ENCODE results near the gene TVP23C.

Gene TVP23C

DNA sequence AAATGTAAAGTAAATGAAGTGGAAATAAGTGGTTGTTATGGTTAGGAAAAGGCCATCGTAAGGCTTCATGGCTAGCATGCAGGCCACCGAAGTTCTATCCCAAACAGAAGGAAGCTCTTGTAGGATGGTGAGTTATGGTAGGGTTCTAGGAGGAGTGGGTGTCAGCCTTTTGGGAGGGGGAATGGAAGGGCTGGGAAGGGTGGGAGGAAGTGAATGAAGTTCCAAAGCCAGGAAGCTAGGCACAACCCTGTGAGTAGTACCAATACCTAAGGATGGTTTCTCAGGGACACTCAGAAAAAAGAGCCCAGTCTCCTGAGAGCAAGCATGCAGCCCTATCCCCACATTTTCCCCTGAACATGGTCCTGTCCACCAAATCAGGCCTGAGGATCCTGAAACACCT lies 59.6 kb downstream of the TVP23C start:
- Histone ChIP-seq H3K9me3 (no peaks in the 10 kb centered on the region), H3K4me1 (peaks cover 3 to 24% (median 9%) of the 10 kb centered on the region in 4 donors), H3K36me3 (peaks cover 0 to 16% (median 0%) of the 10 kb centered on the region in 3 donors), H3K27ac (no peak overlapping the region), H3K4me3 (no peak overlapping the region), H3K27me3 (no peaks in the 10 kb centered on the region)
- intact Hi-C loops (cut with DNase I; ENCODE audit: low total_unique reads): loop anchor here (1.0 kb wide), 1 partner anchor 242 kb away; no protein-coding TSS in a partner anchor
- TF ChIP-seq CTCF (IDR thresholded peaks at IDR 0.05): no peak
- no peak for DNase-seq

GRCh38 chr17:15502369-15503112 lies 60.7 kb downstream of the TVP23C start:
- H3K4me3 ChIP-seq: peak overlapping the region; percentile 37 to 49
- H3K4me1 ChIP-seq: peaks cover 3 to 15% (median 8%) of the 10 kb centered on the region in 4 donors
- peak; percentile 89 to 90 for TF ChIP-seq CTCF (IDR thresholded peaks at IDR 0.05)
- H3K36me3 ChIP-seq: peaks cover 0 to 25% (median 0%) of the 10 kb centered on the region in 3 donors
- intact Hi-C loops (cut with DNase I; ENCODE audit: low total_unique reads): loop anchor here (1.0 kb wide), 1 partner anchor 241 kb away; no protein-coding TSS in a partner anchor
- peak overlapping the region; percentile 65 to 69 for H3K27ac ChIP-seq
- peak; percentile 95 for DNase-seq
- H3K9me3 ChIP-seq: no peaks in the 10 kb centered on the region
- no peaks in the 10 kb centered on the region for H3K27me3 ChIP-seq

- H3K4me3 ChIP-seq: peak overlapping the region in 1 of 2 donors; percentile 49
- no peaks in the 10 kb centered on the region for H3K27me3 ChIP-seq
- no peaks in the 10 kb centered on the region for H3K9me3 ChIP-seq
- no peak for TF ChIP-seq CTCF (IDR thresholded peaks at IDR 0.05)
- intact Hi-C loops (cut with DNase I; ENCODE audit: low total_unique reads): no loop called here
- no peak for DNase-seq
- H3K27ac ChIP-seq: peak overlapping the region; percentile 65 to 69
- H3K4me1 ChIP-seq: peaks cover 3 to 15% (median 8%) of the 10 kb centered on the region in 4 donors
- H3K36me3 ChIP-seq: peaks cover 0 to 29% (median 0%) of the 10 kb centered on the region in 3 donors
Observed at GRCh38 chr17:15501793-15502192, 61.5 kb downstream of the TVP23C start.

GRCh38 chr17:15501282-15501681 lies 62.0 kb downstream of the TVP23C start:
- no peak for TF ChIP-seq CTCF (IDR thresholded peaks at IDR 0.05)
- H3K27ac ChIP-seq: no peak overlapping the region
- H3K4me1 ChIP-seq: peaks cover 3 to 15% (median 8%) of the 10 kb centered on the region in 4 donors
- intact Hi-C loops (cut with DNase I; ENCODE audit: low total_unique reads): no loop called here
- H3K27me3 ChIP-seq: no peaks in the 10 kb centered on the region
- peaks cover 0 to 32% (median 0%) of the 10 kb centered on the region in 3 donors for H3K36me3 ChIP-seq
- H3K4me3 ChIP-seq: no peak overlapping the region
- DNase-seq: no peak
- H3K9me3 ChIP-seq: no peaks in the 10 kb centered on the region

- H3K27ac ChIP-seq: no peak overlapping the region
- intact Hi-C loops (cut with DNase I; ENCODE audit: low total_unique reads): no loop called here
- no peak for DNase-seq
Observed at GRCh38 chr17:15498107-15498506, 65.2 kb downstream of the TVP23C start.

More at GRCh38 chr17:15498107-15498506, 65.2 kb downstream of the TVP23C start:
- Histone ChIP-seq H3K9me3 (no peaks in the 10 kb centered on the region), H3K4me1 (peaks cover 3 to 13% (median 7%) of the 10 kb centered on the region in 4 donors), H3K4me3 (no peak overlapping the region), H3K27me3 (no peaks in the 10 kb centered on the region), H3K36me3 (peaks cover 0 to 28% (median 0%) of the 10 kb centered on the region in 3 donors)
- no peak for TF ChIP-seq CTCF (IDR thresholded peaks at IDR 0.05)

All from tibial artery (tissue), 4 donors.